Mammary epithelial cell (primary cell): ENCODE measurements around the gene TARBP1.

Source experiments
- EZH2 ChIP-seq: IDR thresholded peaks from 2 replicates; pipeline ENCODE4 v1.6.1; 2012; ENCODE audit warnings: low read length, inconsistent platforms, borderline replicate concordance
- TF ChIP-seq, protein P1 (sequence below), 2 donors: IDR thresholded peaks in 1 of 2; conservative IDR thresholded peaks in 1 of 2; 2 replicates each; pipeline ENCODE4 v1.5.1; 2011 to 2012; ENCODE audit warnings: inconsistent platforms in 2 of 2, low read length in 2 of 2, mild to moderate bottlenecking in 2 of 2, control low read depth in 1 of 2, low read depth in 1 of 2; ENCODE audit not compliant: insufficient read depth in 1 of 2; ENCODE audit errors: extremely low read depth in 1 of 2

DNA sequence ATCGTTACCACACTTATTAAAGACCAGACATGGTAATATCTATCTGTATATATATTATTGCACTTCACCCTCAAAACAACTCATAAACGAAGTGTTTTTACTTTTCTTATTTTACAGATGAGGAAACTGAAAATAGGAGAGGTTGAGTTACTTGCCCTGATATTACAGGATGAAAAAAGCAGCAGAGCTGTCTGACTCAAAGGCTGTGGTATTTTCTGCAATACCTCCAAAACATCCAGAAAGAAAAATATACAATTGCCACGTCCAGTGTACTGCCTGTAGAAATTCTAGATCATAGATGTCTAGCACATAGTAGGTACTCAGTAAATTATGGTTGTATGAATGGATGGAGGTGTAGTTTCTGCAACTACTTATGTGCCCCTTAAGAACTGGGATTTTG, 5.2 kb upstream of the TARBP1 start:
- TF ChIP-seq, protein P1, sequence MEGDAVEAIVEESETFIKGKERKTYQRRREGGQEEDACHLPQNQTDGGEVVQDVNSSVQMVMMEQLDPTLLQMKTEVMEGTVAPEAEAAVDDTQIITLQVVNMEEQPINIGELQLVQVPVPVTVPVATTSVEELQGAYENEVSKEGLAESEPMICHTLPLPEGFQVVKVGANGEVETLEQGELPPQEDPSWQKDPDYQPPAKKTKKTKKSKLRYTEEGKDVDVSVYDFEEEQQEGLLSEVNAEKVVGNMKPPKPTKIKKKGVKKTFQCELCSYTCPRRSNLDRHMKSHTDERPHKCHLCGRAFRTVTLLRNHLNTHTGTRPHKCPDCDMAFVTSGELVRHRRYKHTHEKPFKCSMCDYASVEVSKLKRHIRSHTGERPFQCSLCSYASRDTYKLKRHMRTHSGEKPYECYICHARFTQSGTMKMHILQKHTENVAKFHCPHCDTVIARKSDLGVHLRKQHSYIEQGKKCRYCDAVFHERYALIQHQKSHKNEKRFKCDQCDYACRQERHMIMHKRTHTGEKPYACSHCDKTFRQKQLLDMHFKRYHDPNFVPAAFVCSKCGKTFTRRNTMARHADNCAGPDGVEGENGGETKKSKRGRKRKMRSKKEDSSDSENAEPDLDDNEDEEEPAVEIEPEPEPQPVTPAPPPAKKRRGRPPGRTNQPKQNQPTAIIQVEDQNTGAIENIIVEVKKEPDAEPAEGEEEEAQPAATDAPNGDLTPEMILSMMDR (conservative IDR thresholded peaks at IDR 0.05 in 1 of 2, IDR thresholded peaks at IDR 0.05 in 1 of 2; ENCODE audit: extremely low read depth in 1 of 2, insufficient read depth in 1 of 2, low read depth in 1 of 2, low read length in 2 of 2) = no peak
- TF ChIP-seq EZH2 = no peak
